HG02642 (cell line): ENCODE data around the gene TCP11.

Source experiments
- ATAC-seq: cut with Tn5 transposase; IDR thresholded peaks from one replicate; pipeline ENCODE4 v1.9.1; 2021; ENCODE audit warnings: mild to moderate bottlenecking; ENCODE audit not compliant: unreplicated experiment, poor library complexity

The TCP11 gene

DNA sequence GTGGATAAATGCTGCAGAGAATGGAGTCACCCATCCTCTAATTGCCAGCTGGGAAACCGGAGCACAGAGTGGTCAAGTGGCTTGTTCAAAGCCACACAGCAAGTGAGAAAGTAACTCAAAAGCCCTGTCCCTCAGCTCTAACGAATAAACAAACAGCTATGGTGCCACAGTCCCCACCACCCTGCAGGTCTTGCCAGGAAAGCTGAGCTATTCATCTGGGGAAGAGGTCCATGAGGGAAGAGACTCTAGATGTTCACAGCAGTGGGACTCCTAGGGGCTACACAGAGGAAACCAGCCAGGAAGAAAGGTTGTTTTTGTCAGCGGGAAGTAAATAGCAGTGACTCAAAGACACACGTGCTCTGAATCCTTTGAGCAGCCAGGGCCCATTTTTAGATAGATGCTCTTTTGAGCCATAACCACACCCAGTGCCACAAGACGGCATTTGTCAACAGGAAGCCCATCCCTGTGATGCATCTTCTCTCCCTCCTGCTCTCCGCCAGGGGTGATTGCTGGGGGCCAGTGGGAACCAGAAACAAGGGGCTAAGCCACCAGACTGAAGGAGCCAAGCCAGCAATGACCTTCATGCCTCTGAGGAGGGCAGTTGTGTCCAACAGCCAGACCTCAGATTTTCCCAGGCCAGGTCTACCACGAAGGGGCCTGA lies 32.4 kb upstream of the TCP11 start:
- no peak for ATAC-seq

DNA sequence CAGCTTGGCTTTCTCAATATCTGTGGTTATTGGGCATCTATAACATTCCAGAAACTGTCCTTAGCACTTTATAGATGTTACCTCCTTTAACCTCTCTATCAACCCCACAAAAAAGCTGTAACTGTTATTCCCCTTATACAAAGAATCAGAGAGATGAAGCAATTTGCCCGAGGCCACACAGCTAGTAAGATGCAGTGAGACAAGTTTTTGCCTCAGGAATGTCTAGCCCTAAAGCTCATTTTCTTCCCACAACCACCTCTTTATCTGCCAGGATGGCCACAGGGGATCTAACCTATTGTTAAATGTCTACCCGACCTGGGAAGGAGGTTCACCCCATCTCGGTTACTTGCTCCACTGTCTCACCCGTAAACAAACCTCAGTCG lies 31.9 kb upstream of the TCP11 start:
- ATAC-seq: no peak

DNA sequence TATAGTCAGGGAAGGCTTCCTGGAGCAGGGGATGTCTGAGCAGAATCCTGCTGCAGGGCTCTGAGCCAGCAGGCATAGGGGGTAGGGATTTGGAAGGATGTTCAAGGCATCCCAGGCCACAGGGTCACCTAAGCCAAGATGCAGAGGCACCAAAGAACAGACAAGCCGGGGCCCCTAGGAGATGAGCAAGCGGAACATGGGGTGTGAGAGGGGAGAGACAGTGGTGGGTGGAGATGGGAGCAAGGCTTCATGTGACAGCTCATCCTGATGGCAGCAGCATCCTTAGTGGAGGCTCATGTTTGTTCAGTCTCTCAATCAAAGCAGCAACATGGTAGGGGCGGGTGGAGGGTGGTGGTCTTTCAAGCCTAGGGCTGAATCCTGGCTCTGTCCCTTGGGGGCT lies 29.8 kb upstream of the TCP11 start:
- ATAC-seq: no peak

DNA sequence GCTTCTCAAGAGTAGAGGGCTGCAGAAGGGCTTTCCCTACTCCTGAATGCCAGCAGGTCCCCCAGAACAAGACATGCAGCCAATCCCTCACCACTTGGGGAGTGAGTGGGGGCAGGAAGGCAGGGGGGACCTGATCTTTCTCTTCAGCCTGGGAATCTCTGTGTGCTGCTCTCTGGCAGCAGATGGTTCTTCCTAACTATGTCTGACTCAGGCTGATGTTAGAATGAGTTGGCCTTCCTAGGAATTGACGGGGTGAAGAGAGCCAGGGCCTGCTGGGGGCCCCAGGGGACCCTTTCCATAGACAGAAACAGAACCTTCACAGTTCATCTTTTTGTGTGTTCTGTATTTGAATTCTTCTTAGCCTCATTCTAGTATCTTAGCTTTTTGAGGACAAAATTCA lies 29.0 kb upstream of the TCP11 start:
- no peak for ATAC-seq

DNA sequence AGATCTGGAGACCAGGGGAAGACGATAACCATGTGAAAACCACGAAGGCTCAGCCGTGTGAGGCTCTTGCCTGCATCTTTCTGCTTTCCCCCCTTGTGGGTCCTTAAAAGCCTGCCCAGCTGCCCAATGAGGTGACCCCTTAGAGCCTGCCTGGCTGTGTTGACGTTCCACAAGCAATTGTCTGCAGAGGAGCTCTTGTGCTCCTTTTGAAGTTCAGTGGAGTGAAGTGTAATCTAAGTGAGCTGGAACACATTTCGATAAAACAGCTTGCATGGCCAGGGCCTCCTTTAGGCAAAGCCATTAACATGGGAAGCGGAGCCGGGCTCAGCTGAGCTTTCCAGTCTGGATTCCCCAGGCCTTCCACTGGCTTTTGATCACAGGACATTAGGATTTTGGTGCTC lies 27.3 kb upstream of the TCP11 start:
- no peak for ATAC-seq

DNA sequence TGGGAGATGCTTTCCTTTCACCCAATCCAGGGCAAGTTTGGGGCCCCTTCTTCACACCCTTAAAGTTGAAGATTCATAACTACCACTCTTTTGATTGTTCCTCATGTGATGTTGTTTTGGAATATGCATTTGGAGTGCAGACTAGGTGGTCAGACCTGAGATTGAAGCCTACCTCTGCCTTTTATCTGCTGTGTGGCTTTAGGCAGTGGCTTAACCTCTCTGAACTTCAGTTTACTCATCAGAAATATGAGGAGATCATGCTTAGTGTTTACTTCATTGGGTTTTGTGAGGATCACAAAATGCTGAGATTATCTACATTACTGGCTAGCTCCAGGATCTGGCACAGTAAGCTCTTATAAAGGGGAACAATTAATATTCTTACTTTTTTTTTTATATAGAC lies 26.4 kb upstream of the TCP11 start:
- ATAC-seq: no peak

DNA sequence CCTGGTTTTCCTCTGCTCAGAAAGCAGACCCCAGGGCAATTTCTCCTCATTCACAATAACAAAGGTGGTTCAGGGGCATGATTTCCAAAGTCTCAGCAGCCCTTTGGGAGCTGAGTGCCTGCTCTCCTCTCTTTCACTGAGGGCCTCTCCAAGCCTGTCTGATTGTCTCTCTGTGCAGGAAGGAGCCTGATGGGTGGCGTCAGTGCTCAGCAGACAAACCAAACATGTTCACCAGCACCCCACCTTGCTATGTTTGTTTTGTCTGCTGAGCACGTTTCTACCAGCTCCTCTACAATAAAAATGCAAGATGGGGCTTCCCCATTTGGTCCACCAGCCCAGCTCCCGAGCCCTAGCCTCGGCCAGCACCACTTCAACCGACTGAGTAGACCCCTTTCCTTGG lies 25.4 kb upstream of the TCP11 start:
- no peak for ATAC-seq

DNA sequence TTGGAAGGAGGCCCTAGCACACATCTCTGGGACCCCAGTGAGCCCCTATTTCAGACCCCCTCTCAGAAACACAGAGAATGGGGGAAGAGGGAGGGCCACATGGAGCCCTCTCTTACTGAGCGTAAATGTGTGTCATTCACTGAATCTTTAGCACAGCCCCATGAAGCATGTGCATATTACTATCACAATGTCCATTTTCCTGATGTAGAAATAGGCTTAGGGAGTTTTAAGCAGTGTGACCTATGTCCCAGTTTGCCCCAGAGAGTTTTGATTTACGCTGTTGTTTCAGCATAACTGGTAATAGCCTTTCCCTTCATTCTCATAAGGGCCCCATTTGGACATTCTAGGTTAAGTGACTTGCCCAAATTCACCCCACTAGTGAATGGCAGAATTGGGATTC lies 25.0 kb upstream of the TCP11 start:
- no peak for ATAC-seq

DNA sequence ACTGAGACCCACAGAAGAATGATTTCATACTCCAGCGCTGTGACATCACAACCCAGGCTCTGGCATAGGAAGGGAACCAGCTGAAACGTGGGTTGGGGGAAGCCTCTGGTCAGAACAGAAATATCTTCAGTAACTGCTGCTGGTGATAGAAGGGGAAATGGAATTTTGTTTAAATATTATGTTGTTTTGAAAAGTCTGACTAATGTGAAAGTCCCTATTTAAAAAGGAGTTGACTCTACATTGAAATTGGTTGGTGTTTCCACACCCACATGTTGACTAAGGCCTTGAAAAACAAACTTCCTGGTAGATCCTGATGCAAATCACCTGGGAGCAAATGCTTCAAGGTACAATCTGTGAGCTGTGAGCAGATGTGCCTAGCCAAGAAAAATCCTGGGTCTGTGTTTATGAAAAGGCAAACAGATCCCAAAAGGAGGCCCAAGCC lies 24.5 kb upstream of the TCP11 start:
- no peak for ATAC-seq

DNA sequence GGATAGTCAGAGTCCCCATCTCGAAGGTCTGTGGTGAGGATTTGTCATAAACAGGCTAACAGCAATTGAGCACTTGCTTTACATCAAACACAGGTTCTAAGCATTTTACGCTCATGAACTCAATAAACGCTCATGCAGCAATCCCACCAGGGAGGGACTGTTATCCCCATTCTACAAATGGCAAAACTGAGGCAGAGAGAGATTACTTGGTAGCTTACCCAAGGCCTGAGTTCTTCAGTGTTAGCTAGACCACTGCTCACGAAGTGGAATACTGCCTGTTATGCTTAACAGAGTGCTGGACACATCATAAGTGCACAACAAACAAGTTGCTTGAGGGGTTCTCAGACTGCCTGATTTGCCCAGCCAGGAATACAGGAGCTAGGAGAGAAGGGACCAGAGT lies 23.7 kb upstream of the TCP11 start:
- no peak for ATAC-seq

DNA sequence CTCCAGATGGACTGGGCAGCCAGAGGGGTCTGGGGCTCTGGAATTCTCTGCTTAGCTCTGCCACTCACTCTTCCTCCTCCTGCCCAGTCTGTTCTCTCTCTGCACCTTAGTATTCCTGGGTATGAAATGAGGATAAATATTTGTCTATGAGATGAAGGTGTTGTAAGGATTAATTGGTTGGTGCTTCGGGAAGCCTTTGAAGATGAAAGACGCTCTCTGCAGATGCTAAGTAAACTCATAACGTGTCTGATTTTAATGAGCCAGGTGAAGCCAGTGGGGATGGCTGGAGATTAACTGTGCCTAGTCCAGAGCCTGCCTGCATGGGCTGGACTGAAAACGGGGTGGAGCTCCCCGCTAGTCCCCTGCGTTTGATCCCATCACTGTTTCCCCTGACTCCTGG lies 23.1 kb upstream of the TCP11 start:
- ATAC-seq: no peak

DNA sequence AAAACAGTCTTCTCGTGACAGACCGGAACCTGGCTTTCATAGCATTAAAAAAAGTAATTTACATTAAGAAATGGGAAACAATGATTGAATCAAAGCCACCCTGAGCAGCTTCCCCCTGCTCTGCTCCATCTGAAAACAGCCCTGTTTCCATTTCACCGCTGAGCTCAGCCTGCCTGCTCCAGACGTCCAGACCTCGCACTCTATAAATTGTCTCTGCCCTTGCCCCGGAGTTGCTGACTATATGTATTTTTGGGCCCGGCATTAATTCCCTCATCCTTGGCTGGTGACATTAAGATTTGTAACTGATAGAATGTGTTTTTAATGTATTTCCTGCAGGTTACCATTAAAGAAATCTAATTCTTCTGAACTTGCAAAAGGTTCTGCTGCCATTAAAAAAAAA lies 22.7 kb upstream of the TCP11 start:
- no peak for ATAC-seq

DNA sequence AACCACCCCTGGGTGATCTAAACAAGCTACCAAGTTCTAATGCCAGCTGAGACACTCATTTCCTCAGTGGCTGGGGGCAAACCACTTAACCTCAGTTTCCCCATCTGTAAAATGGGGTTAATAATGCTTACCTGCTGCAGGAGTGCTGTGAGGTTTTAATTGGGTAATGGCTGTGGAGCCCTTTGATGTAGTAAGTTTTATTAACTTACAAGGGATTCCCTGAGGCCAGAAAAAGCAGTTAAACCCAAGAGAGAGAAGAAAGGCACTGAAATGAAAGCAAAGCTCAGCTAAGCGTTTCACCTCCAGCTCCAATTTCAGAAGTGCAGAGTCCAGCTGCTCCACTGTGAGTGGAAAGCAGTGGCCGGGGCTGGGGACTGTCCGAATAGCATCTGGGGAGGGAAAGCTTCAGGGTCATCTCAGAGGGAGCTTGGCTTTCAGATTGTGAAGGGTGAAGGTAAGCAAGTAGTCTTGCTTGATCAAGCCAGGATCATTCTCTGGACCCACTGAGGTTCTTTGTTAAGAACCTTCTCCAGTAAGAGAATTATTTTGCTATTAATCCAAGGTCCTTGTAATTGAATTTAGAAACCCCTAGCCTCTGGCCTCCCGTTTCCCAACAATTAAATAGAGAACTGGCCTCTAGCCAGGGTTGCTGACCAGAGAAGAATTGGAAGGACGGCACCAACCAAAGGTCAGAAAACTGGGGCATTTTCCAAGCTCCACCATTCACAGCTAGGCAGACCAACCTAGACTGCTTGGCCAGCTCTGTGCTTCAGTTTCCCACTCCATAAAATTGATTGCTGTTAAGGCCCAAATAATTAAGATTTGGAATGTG lies 20.9 kb upstream of the TCP11 start:
- ATAC-seq: no peak

DNA sequence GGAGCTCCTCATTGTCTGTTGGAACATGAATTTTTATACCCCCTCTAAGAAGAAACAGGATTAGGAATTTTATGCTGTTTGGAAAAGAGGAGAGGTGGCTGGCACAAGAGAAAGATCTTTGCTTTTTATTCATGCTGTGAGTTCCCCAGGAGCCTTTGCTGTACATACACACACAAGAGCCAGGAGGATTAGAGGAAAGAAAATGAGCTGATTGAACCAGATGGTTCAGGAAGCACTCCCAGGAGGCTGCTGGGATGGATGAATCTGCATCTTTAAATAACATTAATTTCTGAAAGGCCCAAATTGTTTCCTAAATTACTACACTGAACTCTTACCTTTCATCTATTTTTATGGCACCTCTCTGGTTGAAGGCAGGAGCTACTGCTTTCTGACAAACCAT lies 20.1 kb upstream of the TCP11 start:
- no peak for ATAC-seq

DNA sequence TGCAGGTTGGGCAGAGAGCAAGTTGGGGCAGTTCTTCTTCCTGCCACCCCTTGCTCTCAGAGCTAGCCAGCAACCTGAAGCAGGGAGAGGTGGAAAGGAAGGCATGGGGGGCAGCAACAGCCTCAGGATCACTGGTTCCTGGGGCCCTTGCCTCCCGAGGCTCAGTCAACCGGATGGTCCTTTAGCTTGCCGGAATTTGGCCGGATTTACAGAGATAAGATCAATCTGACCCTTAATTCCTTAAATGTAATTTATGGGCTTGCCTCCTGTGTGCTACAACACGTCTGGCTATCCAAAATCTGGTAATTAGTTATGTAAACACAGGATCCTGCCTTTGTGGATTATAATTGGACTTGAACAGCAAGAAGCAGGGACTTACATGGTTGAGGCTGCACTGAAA lies 19.5 kb upstream of the TCP11 start:
- no peak for ATAC-seq

DNA sequence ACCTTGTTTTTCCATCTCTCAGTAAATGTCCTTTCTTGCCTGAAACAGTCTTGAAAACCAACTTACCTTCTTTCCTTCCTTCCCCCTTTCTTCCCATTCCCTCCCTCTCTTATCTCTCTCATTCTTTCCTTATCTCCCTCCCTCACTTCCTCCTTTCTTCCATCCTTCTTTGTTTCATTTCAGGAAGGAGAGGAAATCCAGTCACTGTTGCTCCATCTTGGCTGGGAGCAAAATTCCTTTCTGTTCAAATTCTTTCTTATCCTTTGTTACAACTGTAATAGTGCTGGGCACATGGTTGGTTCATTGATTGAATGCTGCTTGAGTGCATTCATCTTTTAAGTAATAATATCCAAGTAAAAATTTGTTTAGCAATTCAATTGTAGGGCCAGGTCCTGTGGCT lies 17.4 kb upstream of the TCP11 start:
- ATAC-seq: no peak

DNA sequence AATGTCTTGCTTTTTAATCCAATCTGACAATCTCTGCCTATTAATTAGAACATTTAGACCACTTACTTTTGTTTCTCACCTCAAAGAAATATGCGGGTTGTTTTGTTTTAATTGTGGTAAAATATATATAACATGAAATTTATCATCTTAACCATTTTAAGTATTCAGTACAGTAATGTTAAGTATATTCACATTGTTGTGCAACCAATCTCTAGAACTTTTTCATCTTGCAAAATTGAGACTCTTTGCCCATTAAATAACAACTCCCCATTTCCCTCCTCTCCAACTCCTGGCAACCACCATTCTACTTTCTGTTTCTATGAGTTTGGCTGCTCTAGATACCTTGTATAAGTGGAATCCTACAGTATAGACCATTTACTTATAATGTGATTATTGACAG lies 13.8 kb upstream of the TCP11 start:
- no peak for ATAC-seq

DNA sequence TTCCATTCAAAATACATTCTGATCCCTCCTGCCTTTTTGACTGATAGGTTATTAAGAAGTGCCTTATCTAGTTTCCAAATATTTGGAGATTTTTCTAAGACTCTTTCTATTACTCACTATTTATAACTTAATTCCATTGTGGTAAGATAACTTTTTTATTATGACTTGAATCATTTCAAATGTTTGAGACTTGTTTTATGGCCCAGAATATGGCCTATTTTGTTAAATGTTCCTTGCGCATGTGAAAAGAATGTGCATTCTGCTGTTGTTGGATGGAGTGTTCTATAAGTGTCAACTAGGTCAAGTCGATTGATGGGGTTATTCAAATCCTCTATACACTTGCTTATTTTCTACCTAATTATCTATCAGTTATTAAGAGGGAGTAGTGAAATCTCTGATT lies 13.1 kb upstream of the TCP11 start:
- ATAC-seq: no peak

DNA sequence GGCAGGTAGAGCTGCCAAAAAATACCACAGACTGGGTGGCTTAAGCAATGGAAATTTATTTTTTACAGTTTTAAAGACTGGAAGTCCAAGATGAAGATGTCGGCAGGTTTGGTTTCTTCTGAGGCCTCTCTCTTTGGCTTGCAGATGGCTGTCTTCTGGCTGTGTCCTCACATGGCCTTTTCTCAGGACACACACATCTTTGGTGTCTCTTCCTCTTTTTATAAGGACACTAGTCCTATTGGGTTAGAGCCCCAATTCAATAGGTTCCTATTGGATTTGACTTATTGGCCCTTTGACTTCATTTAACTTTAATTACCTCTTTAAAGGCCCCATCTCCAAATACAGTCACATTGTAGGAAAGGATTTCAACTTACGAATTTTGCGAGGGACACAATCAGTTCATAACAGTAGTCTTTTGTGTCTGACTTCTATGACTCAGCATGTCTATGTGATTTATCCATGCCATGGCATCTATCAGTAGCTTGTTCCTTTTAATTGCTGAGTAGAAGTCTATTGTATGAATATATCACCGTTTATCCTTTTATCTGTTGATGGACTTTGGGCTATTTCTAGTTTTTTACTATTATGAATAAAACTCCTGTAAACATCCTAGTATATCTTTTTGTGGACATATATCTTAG lies 11.0 kb upstream of the TCP11 start:
- ATAC-seq: no peak

DNA sequence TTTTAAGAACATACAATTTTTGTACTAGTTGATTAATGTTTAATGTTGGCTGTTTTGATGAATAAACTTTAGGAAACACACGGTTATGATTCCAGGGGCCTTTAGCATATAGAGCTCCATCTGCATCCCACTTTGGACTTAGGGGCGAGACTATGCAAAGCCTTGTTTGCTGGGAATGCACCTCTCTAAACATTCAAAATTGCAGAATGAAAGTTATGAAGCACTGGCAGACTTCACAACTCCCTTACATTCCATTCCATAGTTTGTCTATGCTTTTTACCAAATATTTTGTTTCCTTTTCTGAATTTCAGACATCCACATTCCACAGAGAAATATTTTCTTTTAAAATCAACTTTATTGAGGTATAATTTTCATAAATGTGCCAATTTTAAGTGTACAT lies 10.3 kb upstream of the TCP11 start:
- no peak for ATAC-seq

DNA sequence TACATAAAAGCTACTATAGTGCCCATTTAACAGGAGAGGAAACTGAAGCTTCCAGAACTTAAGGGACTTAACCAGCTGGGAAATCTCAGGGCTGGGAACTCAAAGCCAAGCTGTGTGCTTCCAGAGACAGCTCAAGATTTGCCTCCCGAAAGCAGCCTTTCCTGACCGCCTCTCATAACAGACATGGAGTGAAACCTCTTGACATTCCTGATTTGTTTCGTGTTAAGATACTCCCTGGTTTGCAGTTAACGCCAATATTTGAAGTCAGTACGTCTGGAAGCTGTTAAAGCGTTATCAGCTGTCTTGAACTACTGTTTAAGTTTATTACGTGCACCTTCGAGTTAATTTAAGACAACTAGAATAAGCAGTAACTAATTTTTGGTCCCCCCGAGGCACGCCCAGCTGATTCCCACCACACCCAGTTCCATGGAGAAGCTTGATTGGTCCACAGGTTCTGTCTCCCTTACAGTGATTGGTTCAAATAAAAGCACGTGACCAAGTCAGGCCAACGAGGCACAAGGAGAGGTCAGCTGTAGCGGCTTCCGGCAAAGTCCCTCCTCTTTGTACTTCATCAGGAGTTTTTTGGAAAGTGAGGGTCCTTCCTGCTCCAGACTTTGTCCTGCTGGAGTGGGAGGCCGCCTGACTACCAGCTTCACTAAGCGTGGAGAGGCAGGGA lies 8.9 kb upstream of the TCP11 start:
- no peak for ATAC-seq
